Measurements from ENCODE around the gene CIB4.
A peak's percentile ranks its signal among the peaks of the same experiment; 100 is the strongest.

CIB4 gene

GRCh38 chr2:26605999-26606846 is 34.9 kb downstream of the CIB4 start:
- no peak overlapping the region for H2AFZ ChIP-seq (ENCODE audit: low read depth, low read length)
- H3K9me3 ChIP-seq (ENCODE audit: insufficient read depth, low read length, severe bottlenecking): no peaks in the 10 kb centered on the region
- H3K27ac ChIP-seq (ENCODE audit: low read length): no peak overlapping the region
- ATAC-seq (ENCODE audit: insufficient read depth, low read depth) (no peak), DNase-seq (no peak)
- no peaks in the 10 kb centered on the region for H4K20me1 ChIP-seq (ENCODE audit: insufficient read depth, low read length)
- H3K27me3 ChIP-seq (ENCODE audit: insufficient read depth, low read length, poor library complexity): no peaks in the 10 kb centered on the region
- H3K4me2 ChIP-seq (ENCODE audit: insufficient read depth, low read length): no peak overlapping the region
- H3K4me1 ChIP-seq (ENCODE audit: insufficient read depth, low read length): peaks cover 16% of the 10 kb centered on the region
- H3K36me3 ChIP-seq (ENCODE audit: insufficient read depth, low read length): no peaks in the 10 kb centered on the region
- TF ChIP-seq EZH2 (IDR thresholded peaks at IDR 0.05; ENCODE audit: borderline replicate concordance, low read depth, low read length, severe bottlenecking): no peak
- TF ChIP-seq, protein P1, sequence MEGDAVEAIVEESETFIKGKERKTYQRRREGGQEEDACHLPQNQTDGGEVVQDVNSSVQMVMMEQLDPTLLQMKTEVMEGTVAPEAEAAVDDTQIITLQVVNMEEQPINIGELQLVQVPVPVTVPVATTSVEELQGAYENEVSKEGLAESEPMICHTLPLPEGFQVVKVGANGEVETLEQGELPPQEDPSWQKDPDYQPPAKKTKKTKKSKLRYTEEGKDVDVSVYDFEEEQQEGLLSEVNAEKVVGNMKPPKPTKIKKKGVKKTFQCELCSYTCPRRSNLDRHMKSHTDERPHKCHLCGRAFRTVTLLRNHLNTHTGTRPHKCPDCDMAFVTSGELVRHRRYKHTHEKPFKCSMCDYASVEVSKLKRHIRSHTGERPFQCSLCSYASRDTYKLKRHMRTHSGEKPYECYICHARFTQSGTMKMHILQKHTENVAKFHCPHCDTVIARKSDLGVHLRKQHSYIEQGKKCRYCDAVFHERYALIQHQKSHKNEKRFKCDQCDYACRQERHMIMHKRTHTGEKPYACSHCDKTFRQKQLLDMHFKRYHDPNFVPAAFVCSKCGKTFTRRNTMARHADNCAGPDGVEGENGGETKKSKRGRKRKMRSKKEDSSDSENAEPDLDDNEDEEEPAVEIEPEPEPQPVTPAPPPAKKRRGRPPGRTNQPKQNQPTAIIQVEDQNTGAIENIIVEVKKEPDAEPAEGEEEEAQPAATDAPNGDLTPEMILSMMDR (IDR thresholded peaks at IDR 0.05; ENCODE audit: borderline replicate concordance, extremely low read depth, low read length, poor library complexity, severe bottlenecking): no peak
- no peak overlapping the region for H3K9ac ChIP-seq (ENCODE audit: low read depth, low read length)
- H3K79me2 ChIP-seq (ENCODE audit: insufficient read depth, low read length): no peaks in the 10 kb centered on the region
- no peak overlapping the region for H3K4me3 ChIP-seq (ENCODE audit: low read depth in 1 of 2, low read length in 2 of 2)

DNA sequence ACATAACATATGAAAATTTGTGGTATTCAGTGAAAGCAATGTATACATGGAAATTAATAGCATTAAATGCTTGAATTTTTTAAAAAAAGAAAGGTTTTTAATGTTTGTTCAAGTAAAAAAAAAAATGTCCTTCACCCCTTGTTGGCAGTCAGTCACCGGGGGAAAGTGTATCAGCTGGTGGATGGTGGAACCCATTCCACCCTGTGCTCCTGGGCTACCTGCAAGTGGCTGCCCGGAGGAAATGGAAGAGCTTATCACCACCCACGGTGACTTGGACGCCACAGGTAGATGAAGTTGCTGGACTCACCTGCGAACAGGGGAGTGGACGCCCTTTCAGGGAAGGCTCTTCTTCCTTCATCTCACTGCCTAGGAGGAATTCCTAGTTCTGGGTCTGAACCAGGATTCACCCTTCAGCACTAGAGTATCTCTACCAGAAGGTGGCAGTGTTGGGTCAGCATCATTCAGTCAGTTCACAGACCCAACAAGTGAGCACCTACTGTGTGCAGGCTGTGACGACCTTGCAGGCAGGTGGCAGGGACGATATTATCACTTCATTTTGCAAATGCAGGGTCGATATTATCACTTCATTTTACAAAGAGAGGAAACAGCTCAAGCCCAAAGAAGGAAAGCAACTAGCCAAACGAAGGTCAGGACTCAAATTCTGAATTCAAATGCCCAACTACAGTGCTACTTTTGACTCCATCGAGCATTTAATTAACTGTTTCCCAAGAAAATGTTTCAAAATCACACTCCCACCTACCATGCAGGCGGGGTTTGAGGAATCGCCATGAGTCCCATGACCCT is 35.8 kb downstream of the CIB4 start:
- no peak overlapping the region for H3K4me3 ChIP-seq (ENCODE audit: low read depth in 1 of 2, low read length in 2 of 2)
- H2AFZ ChIP-seq (ENCODE audit: low read depth, low read length): no peak overlapping the region
- H3K9me3 ChIP-seq (ENCODE audit: insufficient read depth, low read length, severe bottlenecking): no peaks in the 10 kb centered on the region
- H3K79me2 ChIP-seq (ENCODE audit: insufficient read depth, low read length): no peaks in the 10 kb centered on the region
- no peaks in the 10 kb centered on the region for H3K27me3 ChIP-seq (ENCODE audit: insufficient read depth, low read length, poor library complexity)
- TF ChIP-seq, protein P1 (IDR thresholded peaks at IDR 0.05; ENCODE audit: borderline replicate concordance, extremely low read depth, low read length, poor library complexity, severe bottlenecking): peak; percentile 84
- no peak for TF ChIP-seq EZH2 (IDR thresholded peaks at IDR 0.05; ENCODE audit: borderline replicate concordance, low read depth, low read length, severe bottlenecking)
- no peaks in the 10 kb centered on the region for H4K20me1 ChIP-seq (ENCODE audit: insufficient read depth, low read length)
- H3K9ac ChIP-seq (ENCODE audit: low read depth, low read length): no peak overlapping the region
- DNase-seq (peak; percentile 48), ATAC-seq (ENCODE audit: insufficient read depth, low read depth) (0 out of 3 replicates have a peak, but pooled peaks have one; percentile 27)
- H3K27ac ChIP-seq (ENCODE audit: low read length): no peak overlapping the region
- no peak overlapping the region for H3K4me2 ChIP-seq (ENCODE audit: insufficient read depth, low read length)
- peaks cover 15% of the 10 kb centered on the region for H3K4me1 ChIP-seq (ENCODE audit: insufficient read depth, low read length)
- no peaks in the 10 kb centered on the region for H3K36me3 ChIP-seq (ENCODE audit: insufficient read depth, low read length)

DNA sequence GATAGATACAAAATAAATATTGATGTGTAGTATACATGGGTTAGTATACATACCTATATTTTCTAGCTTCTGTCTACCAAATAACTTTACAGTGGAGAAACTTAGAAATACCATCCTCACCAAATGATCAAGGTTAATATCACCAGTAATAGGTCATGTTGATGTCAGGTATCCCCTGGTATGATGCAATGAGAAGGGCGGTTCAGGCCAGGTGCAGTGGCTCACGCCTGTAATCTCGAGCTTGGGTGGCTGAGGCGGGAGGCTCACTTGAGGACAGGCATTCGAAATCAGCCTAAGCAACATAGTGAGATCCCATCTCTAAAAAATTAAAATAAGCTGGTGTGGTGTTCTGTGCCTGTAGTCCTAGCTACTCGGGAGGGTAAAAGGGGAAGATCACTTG is 38.6 kb downstream of the CIB4 start:
- no peak for DNase-seq
- TF ChIP-seq, protein P1 (IDR thresholded peaks at IDR 0.05; ENCODE audit: borderline replicate concordance, extremely low read depth, low read length, poor library complexity, severe bottlenecking): no peak
- no peak for TF ChIP-seq EZH2 (IDR thresholded peaks at IDR 0.05; ENCODE audit: borderline replicate concordance, low read depth, low read length, severe bottlenecking)
- no peak overlapping the region for H2AFZ ChIP-seq (ENCODE audit: low read depth, low read length)
- H3K36me3 ChIP-seq (ENCODE audit: insufficient read depth, low read length): no peaks in the 10 kb centered on the region
- H3K79me2 ChIP-seq (ENCODE audit: insufficient read depth, low read length): no peaks in the 10 kb centered on the region
- H3K27ac ChIP-seq (ENCODE audit: low read length): no peak overlapping the region
- H3K4me3 ChIP-seq (ENCODE audit: low read depth in 1 of 2, low read length in 2 of 2): no peak overlapping the region
- no peak overlapping the region for H3K9ac ChIP-seq (ENCODE audit: low read depth, low read length)
- no peak for ATAC-seq (ENCODE audit: insufficient read depth, low read depth)
- H4K20me1 ChIP-seq (ENCODE audit: insufficient read depth, low read length): no peaks in the 10 kb centered on the region
- H3K9me3 ChIP-seq (ENCODE audit: insufficient read depth, low read length, severe bottlenecking): no peaks in the 10 kb centered on the region
- H3K4me2 ChIP-seq (ENCODE audit: insufficient read depth, low read length): no peak overlapping the region
- H3K4me1 ChIP-seq (ENCODE audit: insufficient read depth, low read length): no peaks in the 10 kb centered on the region
- H3K27me3 ChIP-seq (ENCODE audit: insufficient read depth, low read length, poor library complexity): peaks cover 5% of the 10 kb centered on the region

Measured in DND-41 (cell line).